ENCODE results near the gene SIK2.

SIK2 gene

DNA sequence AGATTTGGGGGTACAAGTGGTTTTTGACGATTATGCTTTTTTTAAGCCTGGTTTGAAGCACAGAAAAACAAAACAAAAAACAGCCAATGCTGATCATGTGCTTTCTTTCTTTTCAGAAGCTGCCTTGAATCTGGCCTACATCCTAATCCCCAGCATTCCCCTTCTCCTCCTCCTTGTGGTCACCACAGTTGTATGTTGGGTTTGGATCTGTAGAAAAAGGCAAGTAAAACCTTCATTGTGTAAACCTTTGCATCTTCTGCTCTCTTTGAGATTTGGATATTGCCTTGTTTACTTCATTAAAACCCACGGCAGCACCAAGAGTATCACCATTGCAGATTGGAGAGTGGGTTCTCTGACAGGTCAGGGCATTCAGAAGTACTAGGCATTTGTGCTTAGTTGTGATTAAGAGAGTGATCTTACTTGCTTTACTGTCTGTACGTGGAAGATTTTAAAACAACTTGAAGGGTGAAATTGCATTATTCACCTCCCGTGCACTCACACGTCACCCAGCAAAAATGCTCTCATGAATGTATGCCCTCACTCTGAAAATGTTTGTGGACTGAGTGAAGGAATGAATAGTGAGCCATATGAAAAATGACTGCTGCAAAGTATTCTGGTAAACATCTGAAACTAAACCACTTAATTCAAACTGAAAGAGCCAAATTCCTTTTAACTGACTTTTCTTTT lies 44.7 kb upstream of the SIK2 start:
- no peak overlapping the region for H3K27ac ChIP-seq (replicated peaks)
- TF ChIP-seq GABPA (IDR thresholded peaks at IDR 0.05; ENCODE audit: low read depth) (no peak), CTCF (IDR thresholded peaks at IDR 0.05; ENCODE audit: insufficient read depth, low read length) (no peak), SPI1 (IDR thresholded peaks at IDR 0.05; ENCODE audit: borderline replicate concordance, low read depth) (no peak), POLR2AphosphoS5 (IDR thresholded peaks at IDR 0.05; ENCODE audit: low read depth) (no peak)
- TF ChIP-seq, protein P1, sequence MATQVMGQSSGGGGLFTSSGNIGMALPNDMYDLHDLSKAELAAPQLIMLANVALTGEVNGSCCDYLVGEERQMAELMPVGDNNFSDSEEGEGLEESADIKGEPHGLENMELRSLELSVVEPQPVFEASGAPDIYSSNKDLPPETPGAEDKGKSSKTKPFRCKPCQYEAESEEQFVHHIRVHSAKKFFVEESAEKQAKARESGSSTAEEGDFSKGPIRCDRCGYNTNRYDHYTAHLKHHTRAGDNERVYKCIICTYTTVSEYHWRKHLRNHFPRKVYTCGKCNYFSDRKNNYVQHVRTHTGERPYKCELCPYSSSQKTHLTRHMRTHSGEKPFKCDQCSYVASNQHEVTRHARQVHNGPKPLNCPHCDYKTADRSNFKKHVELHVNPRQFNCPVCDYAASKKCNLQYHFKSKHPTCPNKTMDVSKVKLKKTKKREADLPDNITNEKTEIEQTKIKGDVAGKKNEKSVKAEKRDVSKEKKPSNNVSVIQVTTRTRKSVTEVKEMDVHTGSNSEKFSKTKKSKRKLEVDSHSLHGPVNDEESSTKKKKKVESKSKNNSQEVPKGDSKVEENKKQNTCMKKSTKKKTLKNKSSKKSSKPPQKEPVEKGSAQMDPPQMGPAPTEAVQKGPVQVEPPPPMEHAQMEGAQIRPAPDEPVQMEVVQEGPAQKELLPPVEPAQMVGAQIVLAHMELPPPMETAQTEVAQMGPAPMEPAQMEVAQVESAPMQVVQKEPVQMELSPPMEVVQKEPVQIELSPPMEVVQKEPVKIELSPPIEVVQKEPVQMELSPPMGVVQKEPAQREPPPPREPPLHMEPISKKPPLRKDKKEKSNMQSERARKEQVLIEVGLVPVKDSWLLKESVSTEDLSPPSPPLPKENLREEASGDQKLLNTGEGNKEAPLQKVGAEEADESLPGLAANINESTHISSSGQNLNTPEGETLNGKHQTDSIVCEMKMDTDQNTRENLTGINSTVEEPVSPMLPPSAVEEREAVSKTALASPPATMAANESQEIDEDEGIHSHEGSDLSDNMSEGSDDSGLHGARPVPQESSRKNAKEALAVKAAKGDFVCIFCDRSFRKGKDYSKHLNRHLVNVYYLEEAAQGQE (IDR thresholded peaks at IDR 0.05; ENCODE audit: insufficient replicate concordance, low read depth) = no peak
- H3K4me3 ChIP-seq (replicated peaks; ENCODE audit: insufficient read depth, low read length) = no peak overlapping the region
- H3K27me3 ChIP-seq (ENCODE audit: insufficient read depth, poor library complexity, severe bottlenecking) = peaks cover 3% of the 10 kb centered on the region
- no peak for DNase-seq (ENCODE audit: low read depth in 1 of 2, low spot score in 1 of 2)

GRCh38 chr11:111559800-111560464 lies 42.3 kb upstream of the SIK2 start:
- Histone ChIP-seq H3K4me3 (replicated peaks; ENCODE audit: insufficient read depth, low read length) (no peak overlapping the region), H3K27ac (replicated peaks) (no peak overlapping the region)
- no peak for TF ChIP-seq GABPA (IDR thresholded peaks at IDR 0.05; ENCODE audit: low read depth)
- TF ChIP-seq SPI1 (IDR thresholded peaks at IDR 0.05; ENCODE audit: borderline replicate concordance, low read depth) = no peak
- TF ChIP-seq, protein P1 (IDR thresholded peaks at IDR 0.05; ENCODE audit: insufficient replicate concordance, low read depth) = no peak
- TF ChIP-seq CTCF (IDR thresholded peaks at IDR 0.05; ENCODE audit: insufficient read depth, low read length) = no peak
- no peak for TF ChIP-seq POLR2AphosphoS5 (IDR thresholded peaks at IDR 0.05; ENCODE audit: low read depth)

GRCh38 chr11:111560800-111561199 lies 41.4 kb upstream of the SIK2 start:
- no peak for DNase-seq (ENCODE audit: low read depth in 1 of 2, low spot score in 1 of 2)
- Histone ChIP-seq H3K4me3 (replicated peaks; ENCODE audit: insufficient read depth, low read length) (no peak overlapping the region), H3K27me3 (ENCODE audit: insufficient read depth, poor library complexity, severe bottlenecking) (no peaks in the 10 kb centered on the region), H3K27ac (replicated peaks) (no peak overlapping the region)
- TF ChIP-seq SPI1 (IDR thresholded peaks at IDR 0.05; ENCODE audit: borderline replicate concordance, low read depth) (no peak), GABPA (IDR thresholded peaks at IDR 0.05; ENCODE audit: low read depth) (no peak), CTCF (IDR thresholded peaks at IDR 0.05; ENCODE audit: insufficient read depth, low read length) (no peak), POLR2AphosphoS5 (IDR thresholded peaks at IDR 0.05; ENCODE audit: low read depth) (no peak)
- TF ChIP-seq, protein P1 (IDR thresholded peaks at IDR 0.05; ENCODE audit: insufficient replicate concordance, low read depth) = no peak

More at GRCh38 chr11:111559800-111560464, 42.3 kb upstream of the SIK2 start:
- DNase-seq (ENCODE audit: low read depth in 1 of 2, low spot score in 1 of 2) = no peak
- H3K27me3 ChIP-seq (ENCODE audit: insufficient read depth, poor library complexity, severe bottlenecking) = no peaks in the 10 kb centered on the region
